ENCODE measurements around the gene MN1.

The MN1 gene

DNA sequence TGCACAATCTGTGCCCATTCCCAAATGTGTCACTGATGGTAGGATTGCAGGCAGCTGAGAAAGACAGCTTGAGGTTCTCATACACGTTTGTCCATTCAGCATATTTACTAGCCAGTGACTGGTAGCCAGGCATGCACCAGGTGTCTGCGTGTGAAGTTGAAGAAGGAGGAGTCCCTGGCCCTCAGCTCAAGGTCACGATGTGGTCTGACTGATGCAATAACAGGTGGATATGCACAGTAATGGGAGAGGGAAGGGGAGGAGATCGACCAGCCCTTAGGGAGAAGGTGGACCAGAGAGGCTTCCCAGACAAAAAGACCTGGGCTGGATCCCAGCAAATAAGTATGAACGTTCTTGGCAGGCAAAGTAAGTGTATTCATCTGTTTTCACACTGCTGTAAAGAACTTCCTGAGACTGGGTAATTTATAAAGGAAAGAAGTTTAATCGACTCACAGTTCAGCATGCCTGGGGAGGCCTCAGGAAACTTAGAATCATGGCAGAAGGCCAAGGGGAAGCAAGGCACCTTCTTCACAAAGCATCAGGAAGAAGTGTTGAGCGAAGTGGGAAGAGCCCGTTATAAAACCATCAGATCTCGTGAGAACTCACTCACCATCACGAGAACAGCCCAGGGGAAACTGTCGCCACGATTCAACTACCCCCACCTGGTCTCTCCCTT is 96.0 kb downstream of the MN1 start:
- no peak for DNase-seq (ENCODE audit: low read depth)
- TF ChIP-seq, protein P1, sequence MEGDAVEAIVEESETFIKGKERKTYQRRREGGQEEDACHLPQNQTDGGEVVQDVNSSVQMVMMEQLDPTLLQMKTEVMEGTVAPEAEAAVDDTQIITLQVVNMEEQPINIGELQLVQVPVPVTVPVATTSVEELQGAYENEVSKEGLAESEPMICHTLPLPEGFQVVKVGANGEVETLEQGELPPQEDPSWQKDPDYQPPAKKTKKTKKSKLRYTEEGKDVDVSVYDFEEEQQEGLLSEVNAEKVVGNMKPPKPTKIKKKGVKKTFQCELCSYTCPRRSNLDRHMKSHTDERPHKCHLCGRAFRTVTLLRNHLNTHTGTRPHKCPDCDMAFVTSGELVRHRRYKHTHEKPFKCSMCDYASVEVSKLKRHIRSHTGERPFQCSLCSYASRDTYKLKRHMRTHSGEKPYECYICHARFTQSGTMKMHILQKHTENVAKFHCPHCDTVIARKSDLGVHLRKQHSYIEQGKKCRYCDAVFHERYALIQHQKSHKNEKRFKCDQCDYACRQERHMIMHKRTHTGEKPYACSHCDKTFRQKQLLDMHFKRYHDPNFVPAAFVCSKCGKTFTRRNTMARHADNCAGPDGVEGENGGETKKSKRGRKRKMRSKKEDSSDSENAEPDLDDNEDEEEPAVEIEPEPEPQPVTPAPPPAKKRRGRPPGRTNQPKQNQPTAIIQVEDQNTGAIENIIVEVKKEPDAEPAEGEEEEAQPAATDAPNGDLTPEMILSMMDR (IDR thresholded peaks at IDR 0.05; ENCODE audit: control insufficient read depth, extremely low read depth, insufficient read depth): no peak
- H3K4me3 ChIP-seq (ENCODE audit: low read depth, low read length): no peak overlapping the region

DNA sequence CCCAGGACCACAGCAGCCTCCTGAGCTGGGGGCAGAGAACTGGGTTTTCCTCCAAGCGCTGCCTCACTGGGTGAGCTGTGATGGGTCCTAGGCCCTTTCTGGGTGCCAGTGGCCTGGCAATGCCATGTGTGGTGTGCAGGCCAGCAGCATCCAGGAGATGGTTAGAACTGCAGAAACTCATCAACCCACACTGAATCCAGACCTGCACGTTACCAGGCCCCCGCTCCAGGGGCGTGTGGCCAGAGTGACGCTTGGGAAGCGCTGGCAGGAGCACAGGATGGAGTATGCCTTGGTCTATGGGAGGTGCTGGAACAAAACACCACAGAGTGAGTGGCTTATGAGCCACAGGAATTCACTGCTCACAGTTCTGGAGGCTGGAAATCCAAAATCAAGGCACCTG is 97.0 kb downstream of the MN1 start:
- TF ChIP-seq, protein P1 (IDR thresholded peaks at IDR 0.05; ENCODE audit: control insufficient read depth, extremely low read depth, insufficient read depth): no peak
- no peak for DNase-seq (ENCODE audit: low read depth)
- no peak overlapping the region for H3K4me3 ChIP-seq (ENCODE audit: low read depth, low read length)

DNA sequence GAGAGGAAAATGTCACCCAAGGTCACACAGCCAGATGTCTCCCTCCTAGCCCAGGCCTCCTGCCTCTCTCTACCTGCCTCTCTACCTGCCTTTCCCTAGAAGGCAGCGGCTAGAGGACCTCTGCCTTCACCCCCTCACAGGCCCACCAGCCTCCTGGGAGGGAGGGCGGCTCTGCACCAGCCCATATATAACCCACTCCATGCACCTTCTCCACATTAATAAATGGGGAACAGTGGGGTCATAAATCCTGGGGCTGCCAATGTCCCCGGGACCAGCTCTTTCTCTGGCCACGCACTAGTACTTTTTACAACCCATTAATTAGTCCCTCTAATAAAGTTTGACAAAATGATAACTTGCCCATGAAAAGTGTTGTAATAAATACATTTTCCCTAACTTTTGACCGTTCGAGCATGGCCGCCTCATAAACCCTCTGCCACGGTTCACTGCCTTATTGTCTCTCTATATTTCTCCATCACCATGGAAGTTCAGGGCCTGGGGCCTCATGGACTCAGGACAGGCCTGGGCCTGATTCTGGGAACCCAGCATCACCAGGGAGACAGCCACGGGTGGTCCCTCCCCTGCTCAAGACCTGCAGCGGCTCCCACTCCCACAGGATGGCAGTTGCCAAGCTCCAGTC is 102.1 kb downstream of the MN1 start:
- H3K4me3 ChIP-seq (ENCODE audit: low read depth, low read length): no peak overlapping the region
- TF ChIP-seq, protein P1 (IDR thresholded peaks at IDR 0.05; ENCODE audit: control insufficient read depth, extremely low read depth, insufficient read depth): no peak
- DNase-seq (ENCODE audit: low read depth): no peak

DNA sequence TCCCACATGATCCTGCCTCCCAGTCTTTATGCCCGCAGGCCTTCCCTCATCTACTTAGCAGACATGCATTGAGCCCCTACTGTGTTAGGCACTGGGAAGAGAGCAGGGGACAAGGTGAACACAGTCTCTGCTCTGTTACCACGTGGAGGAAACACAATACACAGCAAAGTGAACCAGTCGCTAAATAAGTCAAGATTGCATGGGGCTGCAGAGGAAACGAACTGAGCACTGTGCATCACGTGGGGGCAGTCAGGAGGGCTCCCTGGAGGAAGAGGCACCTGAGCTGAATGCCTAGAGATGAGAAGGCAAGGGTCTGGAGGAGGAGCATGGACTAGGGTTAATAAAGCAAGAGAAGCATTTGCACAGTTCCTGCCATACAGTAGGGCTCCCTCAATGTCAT is 102.7 kb downstream of the MN1 start:
- DNase-seq (ENCODE audit: low read depth): no peak
- no peak overlapping the region for H3K4me3 ChIP-seq (ENCODE audit: low read depth, low read length)
- TF ChIP-seq, protein P1 (IDR thresholded peaks at IDR 0.05; ENCODE audit: control insufficient read depth, extremely low read depth, insufficient read depth): no peak

All from LNCaP clone FGC (cell line).